NCI-H524 (cell line): ENCODE measurements around the gene DZANK1.
A peak's percentile ranks its signal among the peaks of the same experiment; 100 is the strongest.
"Not testable (repeated sequence)": the region's sequence is repeated elsewhere in the genome, so short reads cannot be mapped to it uniquely, and the experiment has no call there.

Experiments used
- DNase-seq, 2 experiments: peaks; one replicate each; lab custom pipeline; 2025; lab: John Stamatoyannopoulos, UW

The DZANK1 gene

GRCh38 chr20:18436847-18437246, 30.0 kb downstream of the DZANK1 start:
- no peak for DNase-seq

GRCh38 chr20:18431206-18431605, 35.6 kb downstream of the DZANK1 start:
- no peak for DNase-seq

GRCh38 chr20:18430172-18430826, 36.5 kb downstream of the DZANK1 start:
- DNase-seq, result no peak

- DNase-seq, result no peak
These were observed 38.2 kb downstream of the DZANK1 start for GRCh38 chr20:18428490-18429173.

GRCh38 chr20:18427214-18427613, 39.6 kb downstream of the DZANK1 start:
- DNase-seq, result no peak

GRCh38 chr20:18421608-18422007, 45.2 kb downstream of the DZANK1 start:
- DNase-seq, result no peak

GRCh38 chr20:18416486-18416885, 50.3 kb downstream of the DZANK1 start:
- no peak for DNase-seq

GRCh38 chr20:18414140-18414539, 52.7 kb downstream of the DZANK1 start:
- DNase-seq, result no peak

GRCh38 chr20:18412221-18412901, 54.5 kb downstream of the DZANK1 start:
- no peak for DNase-seq

- DNase-seq, result no peak
These were observed 61.0 kb downstream of the DZANK1 start for GRCh38 chr20:18405826-18406225.

GRCh38 chr20:18404172-18404571, 62.7 kb downstream of the DZANK1 start:
- DNase-seq, result no peak

GRCh38 chr20:18403269-18403668, 63.6 kb downstream of the DZANK1 start:
- no peak for DNase-seq

GRCh38 chr20:18401305-18401704, 65.5 kb downstream of the DZANK1 start:
- no peak for DNase-seq

GRCh38 chr20:18400460-18400859, 66.4 kb downstream of the DZANK1 start:
- DNase-seq, result no peak

GRCh38 chr20:18398713-18399112, 68.1 kb downstream of the DZANK1 start:
- DNase-seq, result not testable (repeated sequence)

- no peak for DNase-seq
These were observed 69.8 kb downstream of the DZANK1 start for GRCh38 chr20:18397030-18397429.

GRCh38 chr20:18395544-18395943, 71.3 kb downstream of the DZANK1 start:
- no peak for DNase-seq

GRCh38 chr20:18394363-18394762, 72.5 kb downstream of the DZANK1 start:
- no peak for DNase-seq

GRCh38 chr20:18391686-18392085, 75.1 kb downstream of the DZANK1 start:
- DNase-seq, result no peak

GRCh38 chr20:18390201-18390600, 76.6 kb downstream of the DZANK1 start:
- no peak for DNase-seq

- DNase-seq, result no peak
These were observed 78.0 kb downstream of the DZANK1 start for GRCh38 chr20:18388860-18389259.

- DNase-seq, result peak; percentile 71 to 90
These were observed 85.8 kb downstream of the DZANK1 start for GRCh38 chr20:18380908-18381529.
